KMS-11 (cell line): ENCODE data around the gene CRYBG2.

Source experiments
- H2AFZ ChIP-seq: fragments of 200-600 bp; sonication (generic); 2 replicates; pipeline ENCODE4 v1.6.1; 2016; ENCODE audit warnings: antibody characterized with exemption, mixed run types, low read depth
- H3K27ac ChIP-seq: fragments of 200-600 bp; sonication (generic); 2 replicates; pipeline ENCODE4 v1.6.1; 2016; ENCODE audit warnings: mild to moderate bottlenecking, mixed run types
- H3K27me3 ChIP-seq: fragments of 200-600 bp; sonication (generic); 2 replicates; pipeline ENCODE4 v1.6.1; 2017; ENCODE audit warnings: mild to moderate bottlenecking, low read depth, mixed run types, moderate library complexity; ENCODE audit not compliant: insufficient read depth
- H3K36me3 ChIP-seq: fragments of 200-600 bp; sonication (generic); 2 replicates; pipeline ENCODE4 v1.6.1; 2017; ENCODE audit warnings: mild to moderate bottlenecking, mixed run types; ENCODE audit not compliant: insufficient read depth
- H3K4me1 ChIP-seq: fragments of 200-600 bp; sonication (generic); 2 replicates; pipeline ENCODE4 v1.6.1; 2016; ENCODE audit warnings: mild to moderate bottlenecking, low read depth, mixed run types; ENCODE audit not compliant: poor library complexity, severe bottlenecking
- H3K4me2 ChIP-seq: fragments of 200-600 bp; sonication (generic); 2 replicates; pipeline ENCODE4 v1.7.0; 2016; ENCODE audit warnings: mild to moderate bottlenecking, mixed run types
- H3K4me3 ChIP-seq: fragments of 200-600 bp; sonication (generic); IDR thresholded peaks from 2 replicates; pipeline ENCODE4 v1.6.1; 2017; ENCODE audit warnings: low read depth, low read length, mixed read lengths; ENCODE audit not compliant: insufficient read depth
- H3K79me2 ChIP-seq: fragments of 200-600 bp; sonication (generic); 2 replicates; pipeline ENCODE4 v1.6.1; 2016; ENCODE audit warnings: low read depth, mixed run types; ENCODE audit not compliant: insufficient read depth
- H3K9ac ChIP-seq: fragments of 200-600 bp; sonication (generic); 2 replicates; pipeline ENCODE4 v1.6.1; 2016; ENCODE audit warnings: mild to moderate bottlenecking, mixed run types
- H4K20me1 ChIP-seq: fragments of 200-600 bp; sonication (generic); 2 replicates; pipeline ENCODE4 v1.6.1; 2016; ENCODE audit warnings: mild to moderate bottlenecking, mixed run types; ENCODE audit not compliant: insufficient read depth
- TF ChIP-seq, protein P1 (sequence below): fragments of 200-600 bp; sonication (generic); conservative IDR thresholded peaks from 2 replicates; pipeline ENCODE4 v1.6.1; 2017; ENCODE audit warnings: low read depth, mild to moderate bottlenecking, antibody characterized with exemption, low read length, moderate library complexity, mixed read lengths

Gene CRYBG2

GRCh38 chr1:26352338-26352679 lies 1.6 kb downstream of the CRYBG2 start:
- H3K4me3 ChIP-seq: no peak overlapping the region
- no peak overlapping the region for H2AFZ ChIP-seq
- H3K27me3 ChIP-seq: no peaks in the 10 kb centered on the region
- H3K27ac ChIP-seq: no peak overlapping the region
- no peaks in the 10 kb centered on the region for H4K20me1 ChIP-seq
- TF ChIP-seq, protein P1, sequence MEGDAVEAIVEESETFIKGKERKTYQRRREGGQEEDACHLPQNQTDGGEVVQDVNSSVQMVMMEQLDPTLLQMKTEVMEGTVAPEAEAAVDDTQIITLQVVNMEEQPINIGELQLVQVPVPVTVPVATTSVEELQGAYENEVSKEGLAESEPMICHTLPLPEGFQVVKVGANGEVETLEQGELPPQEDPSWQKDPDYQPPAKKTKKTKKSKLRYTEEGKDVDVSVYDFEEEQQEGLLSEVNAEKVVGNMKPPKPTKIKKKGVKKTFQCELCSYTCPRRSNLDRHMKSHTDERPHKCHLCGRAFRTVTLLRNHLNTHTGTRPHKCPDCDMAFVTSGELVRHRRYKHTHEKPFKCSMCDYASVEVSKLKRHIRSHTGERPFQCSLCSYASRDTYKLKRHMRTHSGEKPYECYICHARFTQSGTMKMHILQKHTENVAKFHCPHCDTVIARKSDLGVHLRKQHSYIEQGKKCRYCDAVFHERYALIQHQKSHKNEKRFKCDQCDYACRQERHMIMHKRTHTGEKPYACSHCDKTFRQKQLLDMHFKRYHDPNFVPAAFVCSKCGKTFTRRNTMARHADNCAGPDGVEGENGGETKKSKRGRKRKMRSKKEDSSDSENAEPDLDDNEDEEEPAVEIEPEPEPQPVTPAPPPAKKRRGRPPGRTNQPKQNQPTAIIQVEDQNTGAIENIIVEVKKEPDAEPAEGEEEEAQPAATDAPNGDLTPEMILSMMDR: no peak
- no peak overlapping the region for H3K4me2 ChIP-seq
- H3K79me2 ChIP-seq: no peaks in the 10 kb centered on the region
- no peaks in the 10 kb centered on the region for H3K4me1 ChIP-seq
- H3K36me3 ChIP-seq: no peaks in the 10 kb centered on the region
- H3K9ac ChIP-seq: no peak overlapping the region

- H3K4me2 ChIP-seq: no peak overlapping the region
- H3K36me3 ChIP-seq: no peaks in the 10 kb centered on the region
- H3K4me1 ChIP-seq: no peaks in the 10 kb centered on the region
- TF ChIP-seq, protein P1: no peak
- no peaks in the 10 kb centered on the region for H4K20me1 ChIP-seq
- H3K4me3 ChIP-seq: no peak overlapping the region
- H3K27ac ChIP-seq: no peak overlapping the region
- H2AFZ ChIP-seq: no peak overlapping the region
- H3K79me2 ChIP-seq: no peaks in the 10 kb centered on the region
- no peak overlapping the region for H3K9ac ChIP-seq
- no peaks in the 10 kb centered on the region for H3K27me3 ChIP-seq
Measured at GRCh38 chr1:26351590-26352337, 2.2 kb downstream of the CRYBG2 start.

- Histone ChIP-seq H3K27me3 (no peaks in the 10 kb centered on the region), H3K9ac (no peak overlapping the region), H3K27ac (no peak overlapping the region), H3K79me2 (no peaks in the 10 kb centered on the region), H3K4me1 (no peaks in the 10 kb centered on the region), H4K20me1 (no peaks in the 10 kb centered on the region), H2AFZ (no peak overlapping the region), H3K4me2 (no peak overlapping the region), H3K4me3 (no peak overlapping the region), H3K36me3 (no peaks in the 10 kb centered on the region)
- TF ChIP-seq, protein P1: no peak
Measured at GRCh38 chr1:26350701-26351589, 3.0 kb downstream of the CRYBG2 start.

GRCh38 chr1:26350343-26350700 lies 3.6 kb downstream of the CRYBG2 start:
- Histone ChIP-seq H3K79me2 (no peaks in the 10 kb centered on the region), H3K27me3 (no peaks in the 10 kb centered on the region; the same call in 1 of the 2 replicates), H3K36me3 (no peaks in the 10 kb centered on the region), H2AFZ (no peak overlapping the region), H3K4me2 (no peak overlapping the region), H3K4me3 (no peak overlapping the region), H3K4me1 (no peaks in the 10 kb centered on the region), H3K9ac (no peak overlapping the region), H3K27ac (no peak overlapping the region), H4K20me1 (no peaks in the 10 kb centered on the region)
- TF ChIP-seq, protein P1: no peak
